GM12872 (cell line): Measurements from ENCODE around the gene NOMO2.
A peak's percentile ranks its signal among the peaks of the same experiment; 100 is the strongest.
"Not testable (repeated sequence)": the region's sequence is repeated elsewhere in the genome, so short reads cannot be mapped to it uniquely, and the experiment has no call there.

Experiments
- CTCF ChIP-seq: IDR thresholded peaks from 3 replicates; pipeline ENCODE4 v1.5.1; 2011; ENCODE audit warnings: low read depth, mild to moderate bottlenecking, low read length, moderate library complexity; ENCODE audit not compliant: insufficient read depth

The NOMO2 gene

GRCh38 chr16:18561727-18562314 is at the start of gene NOMO2:
Gene NOMO2 (minus strand): TSS chr16:18562097. CDS start chr16:18562040, 57 bp downstream.
- not testable (repeated sequence) for TF ChIP-seq CTCF

GRCh38 chr16:18591908-18592307 is 30.0 kb upstream of the NOMO2 start:
- TF ChIP-seq CTCF: peak; percentile 12; the same call in 2 of the 3 replicates

GRCh38 chr16:18582902-18583301 is 21.0 kb upstream of the NOMO2 start:
- no peak for TF ChIP-seq CTCF
